HepG2 (cell line): ENCODE data around the gene KCTD15. TPM values are rescaled to one million over a fixed set of nuclear protein-coding genes. Genes with fewer than 3 reads are reported as not detected.

ENCODE experiments used
- ATAC-seq: fragments of 200-7000 bp; cut with Tn5 transposase; 3 replicates; pipeline ENCODE4 v1.9.1; 2020; ENCODE audit warnings: mild to moderate bottlenecking, moderate library complexity
- BruUV-seq: library from RNA; stranded (reverse); fragments of 400-500 nt; replicated peaks from 2 replicates; lab custom pipeline; 2021; lab: Mats Ljungman, UMichigan
- CTCF ChIA-PET: fragments of 300-600 bp; formaldehyde crosslinking; extraction: SDS; loops from one replicate; lab custom pipeline; 2021; ENCODE audit warnings: low total read pairs, inconsistent platforms, low intra/inter-chr PET ratio; lab: Yijun Ruan, JAX
- POLR2A ChIA-PET: fragments of 350-600 bp; sonication (Branson Sonifier 250); formaldehyde crosslinking; loops from one replicate; lab custom pipeline; 2020; ENCODE audit warnings: antibody characterized with exemption, inconsistent platforms; lab: Yijun Ruan, JAX
- DNase-seq: peaks from one replicate; pipeline ENCODE4 v3.0.0-alpha.2; 2015; ENCODE audit warnings: low spot score
- FAIRE-seq: peaks from 3 replicates; lab custom pipeline; 2011; peaks lifted over from hg19 to GRCh38; lab: Jason Lieb, UNC
- H2AFZ ChIP-seq: one replicate; pipeline ENCODE4 v1.6.1; 2011; ENCODE audit warnings: low read length, inconsistent platforms
- H3K27ac ChIP-seq: fragments of 300-600 bp; 3 replicates; pipeline ENCODE4 v1.8.0; 2011; ENCODE audit warnings: mixed run types, mild to moderate bottlenecking, mixed read lengths, low read length, inconsistent platforms; ENCODE audit not compliant: insufficient read depth; ENCODE audit errors: extremely low read length
- H3K27me3 ChIP-seq, 2 experiments: fragments of 200-600 bp in 1 of 2; 2 replicates in 1 of 2; 3 replicates in 1 of 2; pipeline versions ENCODE4 v1.6.0 to v1.8.0; 2011; ENCODE audit warnings: low read length in 2 of 2, mild to moderate bottlenecking in 2 of 2, moderate library complexity in 2 of 2, inconsistent platforms in 1 of 2; ENCODE audit not compliant: insufficient read depth in 2 of 2, control insufficient read depth in 1 of 2
- H3K36me3 ChIP-seq, 2 experiments: fragments of 200-600 bp in 1 of 2; replicated peaks in 1 of 2; 2 replicates in 1 of 2; 3 replicates in 1 of 2; pipeline versions ENCODE4 v1.5.1 to v1.8.0; 2011; ENCODE audit warnings: low read length in 2 of 2, inconsistent platforms in 1 of 2; ENCODE audit not compliant: insufficient read depth in 2 of 2, control insufficient read depth in 1 of 2
- H3K4me1 ChIP-seq: 2 replicates; pipeline ENCODE4 v1.5.1; 2012; ENCODE audit warnings: low read length, inconsistent platforms; ENCODE audit not compliant: insufficient read depth
- H3K4me2 ChIP-seq: 2 replicates; pipeline ENCODE4 v1.6.0; 2011; ENCODE audit warnings: low read depth, low read length, inconsistent platforms
- H3K4me3 ChIP-seq, 3 experiments: fragments of 200-600 bp in 1 of 3; sonication (generic), shearing (Covaris generic) in 1 of 3; replicated peaks in 1 of 3; 2 replicates each; pipeline ENCODE4 v1.5.1; 2011 to 2016; ENCODE audit warnings: low read length in 3 of 3, inconsistent platforms in 2 of 3, low read depth in 2 of 3, mild to moderate bottlenecking in 2 of 3, control low read depth in 1 of 3, mixed read lengths in 1 of 3; ENCODE audit not compliant: insufficient read depth in 1 of 3
- H3K79me2 ChIP-seq: one replicate; pipeline ENCODE4 v1.6.1; 2011; ENCODE audit warnings: low read length, inconsistent platforms; ENCODE audit not compliant: insufficient read depth
- H3K9ac ChIP-seq: 2 replicates; pipeline ENCODE4 v1.6.0; 2011; ENCODE audit warnings: mild to moderate bottlenecking, low read depth, low read length, inconsistent platforms; ENCODE audit not compliant: insufficient read depth
- H3K9me3 ChIP-seq: 2 replicates; pipeline ENCODE4 v1.5.1; 2012; ENCODE audit warnings: mild to moderate bottlenecking, low read length
- H4K20me1 ChIP-seq: 2 replicates; pipeline ENCODE4 v1.6.0; 2011; ENCODE audit warnings: inconsistent platforms, mild to moderate bottlenecking, low read length, moderate library complexity; ENCODE audit not compliant: insufficient read depth
- EHMT2 ChIP-seq: fragments of 200-600 bp; sonication (generic); IDR thresholded peaks from 2 replicates; pipeline ENCODE4 v1.7.0; 2017; ENCODE audit warnings: antibody characterized with exemption, low read depth, low read length, borderline replicate concordance
- NFYC ChIP-seq: IDR thresholded peaks from 2 replicates; pipeline ENCODE4 v1.6.1; 2016; ENCODE audit warnings: missing genetic modification reagents, missing compliant biosample characterization
- ZFP90 ChIP-seq: sonication (generic); formaldehyde crosslinking; IDR thresholded peaks from 2 replicates; pipeline ENCODE4 v1.8.0; 2022; ENCODE audit warnings: missing genetic modification reagents, mild to moderate bottlenecking, inconsistent platforms, borderline replicate concordance
- ZMAT3 ChIP-seq: sonication (generic); formaldehyde crosslinking; conservative IDR thresholded peaks from 2 replicates; pipeline ENCODE4 v1.7.0; 2021; ENCODE audit warnings: missing genetic modification reagents
- ZNF382 ChIP-seq: sonication (generic); formaldehyde crosslinking; IDR thresholded peaks from 2 replicates; pipeline ENCODE4 v1.5.0; 2020; ENCODE audit warnings: missing genetic modification reagents, mild to moderate bottlenecking, borderline replicate concordance
- ZNF44 ChIP-seq: sonication (generic); formaldehyde crosslinking; IDR thresholded peaks from 2 replicates; pipeline ENCODE4 v1.5.1; 2020; ENCODE audit warnings: mild to moderate bottlenecking, missing genetic modification reagents
- ZNF670 ChIP-seq: sonication (generic); formaldehyde crosslinking; IDR thresholded peaks from 2 replicates; pipeline ENCODE4 v1.8.0; 2022; ENCODE audit warnings: mild to moderate bottlenecking, missing genetic modification reagents, borderline replicate concordance
- ZNF816 ChIP-seq: sonication (generic); formaldehyde crosslinking; IDR thresholded peaks from 2 replicates; pipeline ENCODE4 v1.8.0; 2022; ENCODE audit warnings: missing genetic modification reagents, mild to moderate bottlenecking, borderline replicate concordance
- WGBS: methylation state at CpG from one replicate; pipeline ENCODE4 v1.1.6; 2017; ENCODE audit warnings: low lambda C conversion rate; 5-methylcytosine and 5-hydroxymethylcytosine counted together
- in situ Hi-C: cut with HindIII; loops from 2 replicates; pipeline ENCODE4 v1.10.0; 2017; ENCODE audit warnings: low pct_unique_long_range_greater_than_20kb; ENCODE audit not compliant: extremely low pct_ligation_motif_present
- intact Hi-C: fragments of 100-400 bp; cut with micrococcal nuclease; formaldehyde crosslinking; loops from one replicate; pipeline ENCODE4 v1.10.0; 2022; ENCODE audit not compliant: unreplicated experiment
- polyA plus RNA-seq, 8 experiments: library from polyadenylated mRNA; depleted of rRNA in 3 of 8; stranded (reverse) in 7 of 8; unstranded in 1 of 8; fragments of >200 nt; fragmentation: Illumina TruSeq in 4 of 8; extraction: Trizol in 4 of 8; gene quantifications; 2 replicates each; pipeline versions ENCODE4 v1.2.1 to v1.2.3, GENCODE V29; 2011 to 2016; ENCODE audit warnings: low read depth in 4 of 8, missing spikeins in 1 of 8, mixed read lengths in 1 of 8; ENCODE audit not compliant: insufficient read depth in 1 of 8
- total RNA-seq, 5 experiments: library from RNA; depleted of rRNA; stranded (reverse); fragments of >200 nt; fragmentation: Illumina TruSeq; extraction: Trizol; gene quantifications; 2 replicates each; pipeline ENCODE4 v1.2.3, GENCODE V29; 2016; ENCODE audit warnings: low read depth in 1 of 5
- TF ChIP-seq, protein P1 (sequence below): sonication (generic); formaldehyde crosslinking; IDR thresholded peaks from 2 replicates; pipeline ENCODE4 v1.5.1; 2020; ENCODE audit warnings: mild to moderate bottlenecking, missing genetic modification reagents, borderline replicate concordance
- TF ChIP-seq, protein P2 (sequence below): sonication (generic); formaldehyde crosslinking; IDR thresholded peaks from 2 replicates; pipeline ENCODE4 v1.5.0; 2020; ENCODE audit warnings: missing genetic modification reagents
- TF ChIP-seq, protein P3 (sequence below): sonication (generic); formaldehyde crosslinking; IDR thresholded peaks from 2 replicates; pipeline ENCODE4 v1.4.0; 2020; ENCODE audit warnings: mild to moderate bottlenecking, low read depth, missing genetic modification reagents
- TF ChIP-seq, protein P4 (sequence below): sonication (generic); formaldehyde crosslinking; IDR thresholded peaks from 2 replicates; pipeline ENCODE4 v1.5.1; 2020; ENCODE audit warnings: missing genetic modification reagents, mild to moderate bottlenecking, borderline replicate concordance

KCTD15 gene
- total and polyA plus RNA-seq, 2 of the 13 experiments (the other 11 are each of a cell fraction or from before 2014, with no cell fraction given), result 13.2 to 16.7 TPM

DNA sequence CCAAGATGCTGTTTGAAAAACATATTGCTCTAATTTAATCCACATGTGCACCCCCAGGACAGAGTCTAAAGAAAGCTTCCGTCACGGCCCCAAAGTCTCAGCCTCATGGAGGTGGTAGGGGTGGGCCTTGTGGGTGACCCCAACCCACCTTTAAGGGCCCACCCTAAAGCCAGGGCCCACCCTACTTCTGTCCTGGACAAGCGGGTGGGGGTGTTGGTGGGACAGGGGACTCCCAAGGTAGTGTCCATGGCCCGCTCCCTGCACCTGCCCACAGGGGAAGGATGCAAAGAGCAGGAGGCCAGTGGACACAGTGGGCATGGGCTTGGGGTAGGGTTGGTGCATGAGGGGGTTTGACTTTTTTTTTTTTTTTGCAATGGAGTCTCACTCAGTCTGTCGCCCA lies 66.8 kb downstream of the KCTD15 start (continued):
- TF ChIP-seq, protein P1, sequence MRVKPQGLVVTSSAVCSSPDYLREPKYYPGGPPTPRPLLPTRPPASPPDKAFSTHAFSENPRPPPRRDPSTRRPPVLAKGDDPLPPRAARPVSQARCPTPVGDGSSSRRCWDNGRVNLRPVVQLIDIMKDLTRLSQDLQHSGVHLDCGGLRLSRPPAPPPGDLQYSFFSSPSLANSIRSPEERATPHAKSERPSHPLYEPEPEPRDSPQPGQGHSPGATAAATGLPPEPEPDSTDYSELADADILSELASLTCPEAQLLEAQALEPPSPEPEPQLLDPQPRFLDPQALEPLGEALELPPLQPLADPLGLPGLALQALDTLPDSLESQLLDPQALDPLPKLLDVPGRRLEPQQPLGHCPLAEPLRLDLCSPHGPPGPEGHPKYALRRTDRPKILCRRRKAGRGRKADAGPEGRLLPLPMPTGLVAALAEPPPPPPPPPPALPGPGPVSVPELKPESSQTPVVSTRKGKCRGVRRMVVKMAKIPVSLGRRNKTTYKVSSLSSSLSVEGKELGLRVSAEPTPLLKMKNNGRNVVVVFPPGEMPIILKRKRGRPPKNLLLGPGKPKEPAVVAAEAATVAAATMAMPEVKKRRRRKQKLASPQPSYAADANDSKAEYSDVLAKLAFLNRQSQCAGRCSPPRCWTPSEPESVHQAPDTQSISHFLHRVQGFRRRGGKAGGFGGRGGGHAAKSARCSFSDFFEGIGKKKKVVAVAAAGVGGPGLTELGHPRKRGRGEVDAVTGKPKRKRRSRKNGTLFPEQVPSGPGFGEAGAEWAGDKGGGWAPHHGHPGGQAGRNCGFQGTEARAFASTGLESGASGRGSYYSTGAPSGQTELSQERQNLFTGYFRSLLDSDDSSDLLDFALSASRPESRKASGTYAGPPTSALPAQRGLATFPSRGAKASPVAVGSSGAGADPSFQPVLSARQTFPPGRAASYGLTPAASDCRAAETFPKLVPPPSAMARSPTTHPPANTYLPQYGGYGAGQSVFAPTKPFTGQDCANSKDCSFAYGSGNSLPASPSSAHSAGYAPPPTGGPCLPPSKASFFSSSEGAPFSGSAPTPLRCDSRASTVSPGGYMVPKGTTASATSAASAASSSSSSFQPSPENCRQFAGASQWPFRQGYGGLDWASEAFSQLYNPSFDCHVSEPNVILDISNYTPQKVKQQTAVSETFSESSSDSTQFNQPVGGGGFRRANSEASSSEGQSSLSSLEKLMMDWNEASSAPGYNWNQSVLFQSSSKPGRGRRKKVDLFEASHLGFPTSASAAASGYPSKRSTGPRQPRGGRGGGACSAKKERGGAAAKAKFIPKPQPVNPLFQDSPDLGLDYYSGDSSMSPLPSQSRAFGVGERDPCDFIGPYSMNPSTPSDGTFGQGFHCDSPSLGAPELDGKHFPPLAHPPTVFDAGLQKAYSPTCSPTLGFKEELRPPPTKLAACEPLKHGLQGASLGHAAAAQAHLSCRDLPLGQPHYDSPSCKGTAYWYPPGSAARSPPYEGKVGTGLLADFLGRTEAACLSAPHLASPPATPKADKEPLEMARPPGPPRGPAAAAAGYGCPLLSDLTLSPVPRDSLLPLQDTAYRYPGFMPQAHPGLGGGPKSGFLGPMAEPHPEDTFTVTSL (CRISPR knock-in tag), result no peak
- TF ChIP-seq ZMAT3 (CRISPR knock-in tag) (no peak), ZNF44 (CRISPR knock-in tag) (no peak), EHMT2 (no peak), ZNF670 (no peak), ZNF816 (CRISPR knock-in tag) (no peak), ZNF382 (CRISPR knock-in tag) (no peak)

DNA sequence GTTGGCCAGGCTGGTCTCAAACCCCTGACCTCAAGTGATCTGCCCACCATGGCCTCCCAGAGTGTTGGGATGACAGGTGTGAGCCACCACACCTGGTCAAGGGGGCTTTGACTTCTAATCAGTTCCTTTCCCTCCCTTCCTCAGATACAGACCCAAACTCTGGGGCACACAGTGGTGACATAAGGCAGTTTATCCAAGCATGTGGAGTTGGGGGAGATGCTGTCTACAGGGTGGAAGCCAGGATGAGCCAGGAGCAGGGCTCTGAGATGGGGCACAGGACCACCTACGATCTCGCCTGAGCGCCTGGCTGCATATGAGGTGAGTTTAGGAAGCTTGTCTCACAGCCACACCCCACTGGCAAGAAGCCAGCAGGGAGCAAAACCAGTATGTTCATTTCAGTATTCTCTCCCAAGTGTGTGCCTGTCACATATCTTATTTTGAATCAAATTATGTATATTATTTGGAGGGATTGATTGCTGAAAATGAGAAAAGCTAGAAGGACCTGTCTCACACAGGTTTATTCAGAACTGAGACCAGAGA lies 67.7 kb downstream of the KCTD15 start:
- no TSS peak for BruUV-seq
- no peak for FAIRE-seq
- 5% methylated on average over 3 of the region's 3 CpGs for WGBS
- TF ChIP-seq ZFP90 (CRISPR knock-in tag) (no peak), NFYC (CRISPR knock-in tag) (no peak)
- TF ChIP-seq, protein P2, sequence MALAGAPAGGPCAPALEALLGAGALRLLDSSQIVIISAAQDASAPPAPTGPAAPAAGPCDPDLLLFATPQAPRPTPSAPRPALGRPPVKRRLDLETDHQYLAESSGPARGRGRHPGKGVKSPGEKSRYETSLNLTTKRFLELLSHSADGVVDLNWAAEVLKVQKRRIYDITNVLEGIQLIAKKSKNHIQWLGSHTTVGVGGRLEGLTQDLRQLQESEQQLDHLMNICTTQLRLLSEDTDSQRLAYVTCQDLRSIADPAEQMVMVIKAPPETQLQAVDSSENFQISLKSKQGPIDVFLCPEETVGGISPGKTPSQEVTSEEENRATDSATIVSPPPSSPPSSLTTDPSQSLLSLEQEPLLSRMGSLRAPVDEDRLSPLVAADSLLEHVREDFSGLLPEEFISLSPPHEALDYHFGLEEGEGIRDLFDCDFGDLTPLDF (CRISPR knock-in tag), result no peak
- TF ChIP-seq, protein P3, sequence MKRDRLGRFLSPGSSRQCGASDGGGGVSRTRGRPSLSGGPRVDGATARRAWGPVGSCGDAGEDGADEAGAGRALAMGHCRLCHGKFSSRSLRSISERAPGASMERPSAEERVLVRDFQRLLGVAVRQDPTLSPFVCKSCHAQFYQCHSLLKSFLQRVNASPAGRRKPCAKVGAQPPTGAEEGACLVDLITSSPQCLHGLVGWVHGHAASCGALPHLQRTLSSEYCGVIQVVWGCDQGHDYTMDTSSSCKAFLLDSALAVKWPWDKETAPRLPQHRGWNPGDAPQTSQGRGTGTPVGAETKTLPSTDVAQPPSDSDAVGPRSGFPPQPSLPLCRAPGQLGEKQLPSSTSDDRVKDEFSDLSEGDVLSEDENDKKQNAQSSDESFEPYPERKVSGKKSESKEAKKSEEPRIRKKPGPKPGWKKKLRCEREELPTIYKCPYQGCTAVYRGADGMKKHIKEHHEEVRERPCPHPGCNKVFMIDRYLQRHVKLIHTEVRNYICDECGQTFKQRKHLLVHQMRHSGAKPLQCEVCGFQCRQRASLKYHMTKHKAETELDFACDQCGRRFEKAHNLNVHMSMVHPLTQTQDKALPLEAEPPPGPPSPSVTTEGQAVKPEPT (CRISPR knock-in tag), result no peak
- TF ChIP-seq, protein P4, sequence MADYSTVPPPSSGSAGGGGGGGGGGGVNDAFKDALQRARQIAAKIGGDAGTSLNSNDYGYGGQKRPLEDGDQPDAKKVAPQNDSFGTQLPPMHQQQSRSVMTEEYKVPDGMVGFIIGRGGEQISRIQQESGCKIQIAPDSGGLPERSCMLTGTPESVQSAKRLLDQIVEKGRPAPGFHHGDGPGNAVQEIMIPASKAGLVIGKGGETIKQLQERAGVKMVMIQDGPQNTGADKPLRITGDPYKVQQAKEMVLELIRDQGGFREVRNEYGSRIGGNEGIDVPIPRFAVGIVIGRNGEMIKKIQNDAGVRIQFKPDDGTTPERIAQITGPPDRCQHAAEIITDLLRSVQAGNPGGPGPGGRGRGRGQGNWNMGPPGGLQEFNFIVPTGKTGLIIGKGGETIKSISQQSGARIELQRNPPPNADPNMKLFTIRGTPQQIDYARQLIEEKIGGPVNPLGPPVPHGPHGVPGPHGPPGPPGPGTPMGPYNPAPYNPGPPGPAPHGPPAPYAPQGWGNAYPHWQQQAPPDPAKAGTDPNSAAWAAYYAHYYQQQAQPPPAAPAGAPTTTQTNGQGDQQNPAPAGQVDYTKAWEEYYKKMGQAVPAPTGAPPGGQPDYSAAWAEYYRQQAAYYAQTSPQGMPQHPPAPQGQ (CRISPR knock-in tag), result no peak

More for the DNA sequence above, 67.7 kb downstream of the KCTD15 start:
- DNase-seq (no peak), ATAC-seq (no peak)
- H3K4me3 ChIP-seq, result no peak overlapping the region
- no peaks in the 10 kb centered on the region for H3K9me3 ChIP-seq
- no peak overlapping the region for H3K9ac ChIP-seq
- H3K27ac ChIP-seq, result no peak overlapping the region
- H4K20me1 ChIP-seq, result no peaks in the 10 kb centered on the region
- H3K36me3 ChIP-seq, result no peaks in the 10 kb centered on the region
- in situ Hi-C loops (no loop called here), intact Hi-C loops (no loop called here)
- no peak overlapping the region for H2AFZ ChIP-seq
- ChIA-PET POLR2A (no interaction called here), CTCF (no interaction called here)
- no peak overlapping the region for H3K4me2 ChIP-seq
- H3K27me3 ChIP-seq, result peaks cover 0 to 40% of the 10 kb centered on the region in 2 experiments; a peak in 4 of 5 replicates
- no peaks in the 10 kb centered on the region for H3K79me2 ChIP-seq
- no peaks in the 10 kb centered on the region for H3K4me1 ChIP-seq
